Hematopoietic multipotent progenitor cell treated with erythropoietin and hydrocortisone succinate and interleukin-3 and kit ligand, for 4 days (in vitro differentiated cells): ENCODE results near the gene TBC1D7.
A peak's percentile ranks its signal among the peaks of the same experiment; 100 is the strongest.

ENCODE experiments used
- DNase-seq: peaks from one replicate; pipeline ENCODE4 v3.0.0-alpha.2; 2015

Gene TBC1D7

GRCh38 chr6:13328076-13328874 is at the start of gene TBC1D7:
TBC1D7 (minus strand) TSS chr6:13328537; CDS start chr6:13326898, 1,639 bp downstream.
- DNase-seq = peak; percentile 95

- no peak for DNase-seq
These were observed 48.9 kb upstream of the TBC1D7 start for GRCh38 chr6:13377054-13377758.

- no peak for DNase-seq
These were observed 47.1 kb upstream of the TBC1D7 start for GRCh38 chr6:13375360-13375878.

GRCh38 chr6:13373919-13374318 is 45.6 kb upstream of the TBC1D7 start:
- DNase-seq = no peak

DNA sequence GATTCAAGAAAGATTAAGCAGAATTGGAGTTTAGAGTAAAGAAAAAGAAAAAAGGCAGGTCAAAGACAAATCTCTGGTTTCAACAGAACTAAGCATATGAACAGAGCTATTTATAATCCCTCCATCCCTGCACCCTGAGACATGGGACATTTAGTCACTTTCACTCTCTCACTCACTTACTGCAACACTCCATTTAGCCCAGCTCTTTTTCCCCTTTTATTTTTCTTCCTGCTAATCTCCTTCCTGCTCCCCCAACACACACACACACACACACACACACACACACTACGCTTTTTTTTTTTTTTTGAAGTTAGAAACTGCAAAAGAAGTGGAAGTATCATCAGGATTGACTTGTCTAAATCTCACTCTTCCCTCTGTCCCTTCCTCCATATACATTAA is 45.1 kb upstream of the TBC1D7 start:
- DNase-seq = no peak

- no peak for DNase-seq
These were observed 44.6 kb upstream of the TBC1D7 start for GRCh38 chr6:13372688-13373487.

DNA sequence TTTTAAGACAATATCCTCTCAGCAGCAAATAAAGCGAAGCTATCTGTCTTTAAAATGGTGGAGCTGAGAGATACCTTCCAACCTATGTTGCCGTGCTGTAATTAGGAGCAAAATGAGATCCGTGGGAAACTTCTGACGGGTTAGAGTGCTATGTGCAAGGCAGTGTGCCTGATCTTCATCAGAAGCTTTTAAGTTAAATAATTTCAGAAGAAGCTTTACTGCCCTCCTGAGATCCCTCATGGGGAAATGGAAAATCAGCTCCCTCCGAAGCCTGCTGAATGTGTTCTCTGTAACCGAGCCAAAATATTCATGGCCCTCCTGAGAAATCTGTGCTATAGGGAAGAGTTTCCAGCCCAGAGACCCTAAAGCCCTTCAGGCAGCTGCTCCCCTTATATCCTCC is 43.7 kb upstream of the TBC1D7 start:
- no peak for DNase-seq

DNA sequence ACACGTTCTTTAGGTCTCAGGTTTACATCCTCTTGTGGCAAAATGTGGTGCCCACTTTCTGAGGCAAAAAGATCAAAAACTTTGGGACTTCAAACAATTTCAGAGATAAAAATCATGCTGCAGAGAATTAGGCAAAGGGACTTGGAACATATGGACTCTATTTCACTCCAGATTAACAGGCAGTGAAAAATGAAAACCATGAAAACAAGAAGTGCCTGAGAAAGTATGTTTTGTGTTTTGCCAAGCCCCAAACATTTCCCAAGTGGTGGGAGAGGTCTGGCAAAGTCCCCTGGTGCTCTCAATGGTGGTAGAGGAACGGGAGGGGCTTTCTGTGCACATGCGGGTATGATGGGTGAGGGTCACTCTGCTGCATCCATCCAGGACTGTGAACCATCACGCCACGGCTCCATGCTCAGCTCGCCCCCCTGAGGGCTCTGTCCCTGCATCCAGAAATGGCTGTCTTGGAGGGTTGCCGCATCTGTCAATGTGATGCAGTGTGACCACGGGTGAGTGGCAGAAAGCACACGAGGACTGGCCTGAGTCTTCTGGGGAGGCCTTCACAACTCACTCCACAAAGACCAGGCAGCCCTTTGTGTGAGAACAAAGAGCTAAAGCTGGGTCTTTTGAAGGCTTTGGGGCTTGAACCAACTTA is 43.2 kb upstream of the TBC1D7 start:
- no peak for DNase-seq

DNA sequence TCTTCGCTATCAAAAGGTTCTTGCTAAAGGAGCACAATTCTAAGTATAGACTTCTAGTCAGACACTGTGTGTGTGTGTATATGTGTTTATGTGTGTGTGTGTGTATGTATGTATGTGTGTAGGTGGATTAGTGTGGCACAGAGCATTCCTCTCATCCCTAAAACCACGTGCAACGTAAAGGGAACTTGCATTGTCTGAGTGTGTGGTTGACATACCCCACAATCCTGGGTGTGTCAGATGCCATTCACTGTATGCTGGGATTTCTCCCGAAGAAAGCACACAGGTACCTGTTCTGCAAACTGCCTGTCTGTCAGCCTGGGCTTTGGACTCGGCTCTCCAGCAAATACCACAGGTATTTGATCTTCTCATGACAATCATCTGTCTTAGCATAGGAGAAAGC is 42.3 kb upstream of the TBC1D7 start:
- DNase-seq = no peak

DNA sequence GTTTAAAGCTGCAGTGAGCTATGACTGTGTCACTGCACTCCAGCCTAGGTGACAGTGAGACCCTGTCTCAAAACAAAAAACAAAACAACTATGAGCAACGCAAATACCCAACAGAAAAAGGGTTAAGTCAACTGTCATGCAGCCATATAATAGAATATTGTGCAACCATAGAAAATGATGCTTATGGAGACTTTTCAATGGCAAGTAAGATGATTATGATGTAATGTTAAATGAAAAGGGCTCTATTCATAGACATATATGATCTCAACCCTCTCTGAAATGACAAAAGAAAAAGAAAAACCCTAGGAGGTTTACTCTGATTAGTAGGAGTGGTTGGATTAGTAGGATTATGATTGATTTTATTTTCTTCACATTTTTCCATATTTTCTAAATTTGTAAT is 41.3 kb upstream of the TBC1D7 start:
- DNase-seq = no peak

GRCh38 chr6:13368731-13369115 is 40.4 kb upstream of the TBC1D7 start:
- no peak for DNase-seq

GRCh38 chr6:13368079-13368730 is 39.9 kb upstream of the TBC1D7 start:
- no peak for DNase-seq

DNA sequence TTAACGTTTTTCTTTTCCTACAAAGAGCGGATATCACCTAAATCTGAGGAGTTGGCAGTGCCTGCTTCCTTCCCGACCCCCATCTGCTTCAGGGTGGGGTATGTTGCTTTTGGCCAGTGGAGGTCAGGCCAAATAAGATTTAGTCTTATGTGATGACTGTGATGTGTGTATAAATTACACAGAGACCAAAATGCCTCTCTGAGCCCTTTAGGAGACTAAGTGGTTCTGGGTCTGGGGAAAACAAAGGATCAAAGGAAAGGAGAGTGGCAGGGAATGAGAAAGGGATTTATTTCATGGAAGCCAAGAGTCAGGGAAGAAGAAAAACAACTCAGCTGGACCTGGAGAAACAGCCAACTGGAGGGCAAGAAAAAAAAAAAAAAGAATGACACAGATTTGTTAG is 39.1 kb upstream of the TBC1D7 start:
- DNase-seq = no peak

DNA sequence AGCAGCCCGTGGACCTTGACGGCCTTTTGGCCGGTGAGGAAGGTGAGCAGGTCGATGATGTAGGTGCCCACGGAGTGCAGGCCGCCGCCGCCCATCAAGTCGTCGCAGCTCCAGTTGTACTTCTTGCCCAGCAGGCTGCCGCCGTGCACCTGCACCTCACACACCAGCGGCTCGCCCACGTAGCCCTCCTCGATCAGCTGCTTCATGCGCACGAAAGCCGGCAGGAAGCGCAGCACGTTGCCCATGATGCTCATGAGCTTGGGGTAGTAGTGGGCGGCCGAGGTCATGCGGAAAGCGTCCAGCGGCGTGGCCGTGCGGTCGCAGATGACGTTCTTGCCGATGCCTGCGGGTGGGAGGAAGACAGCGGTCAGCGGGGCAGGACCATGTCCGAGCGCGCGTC is 37.0 kb upstream of the TBC1D7 start:
- DNase-seq = no peak

DNA sequence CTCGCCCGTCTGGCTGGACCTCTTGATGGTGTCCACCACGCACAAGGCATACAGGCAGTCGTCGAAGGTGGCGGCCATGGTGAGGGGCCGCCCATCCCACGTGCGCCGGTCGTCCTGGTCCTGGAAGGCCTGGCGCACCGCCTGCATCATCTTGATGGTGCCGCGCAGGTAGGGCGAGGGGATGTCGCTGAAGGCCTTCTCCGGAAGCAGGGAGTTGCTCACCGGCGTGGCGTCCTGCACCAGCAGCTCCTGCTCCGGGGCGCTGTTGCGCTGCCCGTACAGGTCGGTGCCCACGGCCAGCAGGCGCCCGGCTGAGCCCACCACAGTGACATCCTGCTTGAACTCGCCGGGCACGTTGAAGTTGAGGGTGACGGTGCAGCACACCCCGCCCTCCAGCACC is 36.5 kb upstream of the TBC1D7 start:
- DNase-seq = no peak

DNA sequence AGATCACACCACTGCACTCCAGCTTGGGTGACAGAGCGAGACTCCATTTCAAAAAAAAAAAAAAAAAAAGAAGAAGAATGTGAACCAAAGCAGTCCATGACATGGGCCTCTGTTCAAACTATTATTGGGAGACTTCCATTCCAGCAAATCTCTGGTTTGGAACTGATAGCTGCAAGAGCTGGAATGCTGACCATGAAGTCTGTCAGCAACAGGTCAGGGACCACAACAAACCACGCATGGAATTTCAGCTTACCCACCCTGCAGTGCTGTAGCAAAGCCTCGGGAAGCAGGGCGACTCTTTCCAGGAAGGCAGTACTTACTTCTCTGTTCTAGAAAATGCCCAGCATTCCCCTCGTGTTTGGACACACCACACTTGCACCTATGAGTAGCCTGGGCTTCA is 34.1 kb upstream of the TBC1D7 start:
- no peak for DNase-seq

DNA sequence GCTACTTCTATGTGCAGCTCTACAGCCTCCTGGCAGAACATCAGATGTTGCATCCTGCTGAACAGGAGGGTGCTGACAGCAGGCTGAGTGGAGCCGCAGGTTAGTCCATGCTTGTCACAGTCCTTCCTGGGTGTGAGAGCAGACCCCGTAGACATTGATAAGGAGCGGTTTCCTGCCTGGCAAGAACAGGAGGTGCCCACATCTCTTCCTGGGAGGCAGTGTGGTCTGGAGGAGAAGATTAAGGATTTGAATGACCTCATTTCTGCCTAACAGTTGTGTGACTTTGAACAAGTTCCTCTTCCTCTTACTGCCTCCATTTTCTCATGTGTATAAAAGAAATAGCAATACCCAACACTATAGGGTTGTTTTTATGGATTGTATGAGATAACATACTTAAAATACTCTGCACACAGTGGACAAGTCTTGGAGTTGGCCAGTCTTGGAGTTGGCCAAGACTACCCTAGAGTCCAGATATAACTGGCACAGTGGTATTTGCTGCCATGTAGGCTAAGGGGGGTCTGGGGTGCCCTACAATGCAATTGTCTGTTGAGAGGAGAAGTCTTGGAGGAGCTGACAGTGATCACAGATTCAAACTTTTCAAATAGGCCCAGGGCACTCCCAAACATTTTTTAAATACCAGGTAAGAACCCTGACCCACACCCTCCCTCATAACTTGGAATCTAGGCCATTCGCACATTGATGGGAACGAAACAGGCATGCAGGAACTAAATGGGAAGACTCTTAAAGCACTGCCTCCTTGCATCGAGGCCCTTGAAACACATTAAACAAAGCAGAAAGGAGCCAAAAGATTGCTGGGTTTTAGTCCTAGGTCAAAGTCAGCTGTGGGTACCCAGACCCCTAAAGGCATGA is 32.6 kb upstream of the TBC1D7 start:
- peak; percentile 95 for DNase-seq

GRCh38 chr6:13359287-13359686 is 30.9 kb upstream of the TBC1D7 start:
- no peak for DNase-seq

- peak; percentile 47 for DNase-seq
These were observed 30.2 kb upstream of the TBC1D7 start for GRCh38 chr6:13358511-13358910.

- DNase-seq = peak; percentile 54
These were observed 29.3 kb upstream of the TBC1D7 start for GRCh38 chr6:13357551-13358075.
